IMR-90 (cell line): Measurements from ENCODE around the gene BRI3BP. TPM values are rescaled to one million over a fixed set of nuclear protein-coding genes. Genes with fewer than 3 reads are reported as not detected.

Experiments used
- ATAC-seq: fragments of 200-7000 bp; cut with Tn5 transposase; 2 replicates; pipeline ENCODE4 v1.9.1; 2020; ENCODE audit warnings: low read depth, mild to moderate bottlenecking, moderate library complexity
- BruUV-seq: library from RNA; stranded (reverse); fragments of 400-500 nt; replicated peaks from 2 replicates; lab custom pipeline; 2021; lab: Mats Ljungman, UMichigan
- CTCF ChIA-PET: fragments of 300-600 bp; formaldehyde crosslinking; extraction: SDS; loops from one replicate; lab custom pipeline; 2021; ENCODE audit warnings: antibody characterized with exemption; lab: Yijun Ruan, JAX
- POLR2A ChIA-PET: fragments of 300-600 bp; sonication (Branson Sonifier 250); formaldehyde crosslinking; loops from one replicate; lab custom pipeline; 2022; ENCODE audit warnings: antibody characterized with exemption; ENCODE audit not compliant: unreplicated experiment; lab: Charles Lee
- DNase-seq: peaks from one replicate; pipeline ENCODE4 v3.0.0; 2013
- H2AFZ ChIP-seq: replicated peaks from 2 replicates; pipeline ENCODE3; 2013; ENCODE audit warnings: low read length, mild to moderate bottlenecking; ENCODE audit not compliant: poor library complexity
- H2AK5ac ChIP-seq: 2 replicates; pipeline ENCODE4 v1.6.1; 2013; ENCODE audit warnings: low read depth, low read length, inconsistent platforms
- H2AK9ac ChIP-seq: replicated peaks from 2 replicates; pipeline ENCODE3; 2013; ENCODE audit warnings: mild to moderate bottlenecking, low read depth, low read length, moderate library complexity; ENCODE audit not compliant: poor library complexity
- H2BK120ac ChIP-seq: 2 replicates; pipeline ENCODE4 v1.6.1; 2013; ENCODE audit warnings: low read depth, low read length, inconsistent platforms
- H2BK15ac ChIP-seq: 3 replicates; pipeline ENCODE4 v1.6.1; 2013; ENCODE audit warnings: low read depth, low read length, inconsistent platforms
- H2BK20ac ChIP-seq: 2 replicates; pipeline ENCODE4 v1.6.1; 2013; ENCODE audit warnings: low read depth, mild to moderate bottlenecking, inconsistent platforms, low read length, moderate library complexity
- H2BK5ac ChIP-seq: 2 replicates; pipeline ENCODE4 v1.6.1; 2013; ENCODE audit warnings: mild to moderate bottlenecking, low read depth, low read length, inconsistent platforms; ENCODE audit not compliant: poor library complexity, severe bottlenecking
- H3K14ac ChIP-seq: replicated peaks from 2 replicates; pipeline ENCODE4 v1.6.1; 2013; ENCODE audit warnings: low read depth, low read length, inconsistent platforms
- H3K18ac ChIP-seq: 2 replicates; pipeline ENCODE4 v1.6.1; 2013; ENCODE audit warnings: low read depth, low read length, control low read depth
- H3K23ac ChIP-seq: 2 replicates; pipeline ENCODE4 v1.6.1; 2013; ENCODE audit warnings: low read depth, low read length, inconsistent platforms
- H3K27ac ChIP-seq: 2 replicates; pipeline ENCODE4 v1.5.1; 2013; ENCODE audit warnings: mild to moderate bottlenecking, control low read depth, low read length; ENCODE audit not compliant: insufficient read depth
- H3K27me3 ChIP-seq: 2 replicates; pipeline ENCODE4 v1.6.1; 2013; ENCODE audit warnings: low read length; ENCODE audit not compliant: control insufficient read depth, insufficient read depth
- H3K36me3 ChIP-seq: 2 replicates; pipeline ENCODE4 v1.6.1; 2013; ENCODE audit warnings: low read length, mixed read lengths; ENCODE audit not compliant: control insufficient read depth, insufficient read depth
- H3K4ac ChIP-seq: 2 replicates; pipeline ENCODE4 v1.6.1; 2013; ENCODE audit warnings: low read depth, low read length, inconsistent platforms
- H3K4me1 ChIP-seq: 2 replicates; pipeline ENCODE4 v1.6.1; 2013; ENCODE audit warnings: low read length, mixed read lengths; ENCODE audit not compliant: control insufficient read depth, insufficient read depth
- H3K4me2 ChIP-seq: 2 replicates; pipeline ENCODE4 v1.6.1; 2013; ENCODE audit warnings: low read depth, mild to moderate bottlenecking, control low read depth, low read length, moderate library complexity
- H3K4me3 ChIP-seq: 2 replicates; pipeline ENCODE4 v1.5.1; 2013; ENCODE audit warnings: low read depth, mild to moderate bottlenecking, control low read depth, low read length, moderate library complexity; ENCODE audit not compliant: insufficient read depth
- H3K56ac ChIP-seq: 2 replicates; pipeline ENCODE4 v1.6.1; 2013; ENCODE audit warnings: low read length, inconsistent platforms; ENCODE audit not compliant: insufficient read depth; ENCODE audit errors: extremely low read depth
- H3K79me1 ChIP-seq, 2 experiments: 2 replicates each; pipeline ENCODE4 v1.6.1; 2013; ENCODE audit warnings: low read length in 2 of 2, inconsistent platforms in 1 of 2, low read depth in 1 of 2
- H3K9ac ChIP-seq: 2 replicates; pipeline ENCODE4 v1.6.1; 2013; ENCODE audit warnings: low read depth, low read length, control low read depth
- H3K9me1 ChIP-seq: 2 replicates; pipeline ENCODE4 v1.6.1; 2013; ENCODE audit warnings: low read length, inconsistent platforms; ENCODE audit not compliant: insufficient read depth
- H3K9me3 ChIP-seq: 2 replicates; pipeline ENCODE4 v1.6.1; 2013; ENCODE audit warnings: low read length; ENCODE audit not compliant: control insufficient read depth, insufficient read depth
- H4K20me1 ChIP-seq: 2 replicates; pipeline ENCODE4 v1.6.1; 2013; ENCODE audit warnings: low read length, inconsistent platforms; ENCODE audit not compliant: insufficient read depth
- H4K5ac ChIP-seq: 2 replicates; pipeline ENCODE4 v1.6.1; 2013; ENCODE audit warnings: mild to moderate bottlenecking, low read depth, low read length, control low read depth
- H4K8ac ChIP-seq, 2 experiments: 2 replicates each; pipeline ENCODE4 v1.6.1; 2013; ENCODE audit warnings: low read depth in 2 of 2, low read length in 2 of 2, control low read depth in 1 of 2, inconsistent platforms in 1 of 2
- H4K91ac ChIP-seq: 2 replicates; pipeline ENCODE4 v1.6.1; 2013; ENCODE audit warnings: low read depth, low read length, inconsistent platforms; ENCODE audit not compliant: insufficient read depth
- CEBPB ChIP-seq: IDR thresholded peaks from 2 replicates; pipeline ENCODE4 v1.6.1; 2012; ENCODE audit warnings: low read depth, low read length, improper control_type of control experiment
- FOS ChIP-seq: fragments of 150-350 bp; IDR thresholded peaks from 2 replicates; pipeline ENCODE4 v1.6.1; 2016; ENCODE audit warnings: low read depth, low read length
- POLR2A ChIP-seq: IDR thresholded peaks from 2 replicates; pipeline ENCODE4 v1.6.1; 2012; ENCODE audit warnings: mild to moderate bottlenecking, low read depth, low read length
- SMC3 ChIP-seq: fragments of 150-350 bp; IDR thresholded peaks from 2 replicates; pipeline ENCODE4 v1.6.1; 2016; ENCODE audit warnings: low read depth, mild to moderate bottlenecking, antibody characterized with exemption, low read length, moderate library complexity
- USF2 ChIP-seq: fragments of 150-350 bp; IDR thresholded peaks from 2 replicates; pipeline ENCODE4 v1.6.1; 2017; ENCODE audit warnings: mild to moderate bottlenecking, antibody characterized with exemption, low read length, low read depth
- WGBS, 2 experiments: methylation state at CpG; one replicate each; pipeline versions ENCODE4 v1.1.5 to v1.1.7; 2013; ENCODE audit warnings: missing lambda C conversion rate in 2 of 2; ENCODE audit not compliant: insufficient read length in 1 of 2; ENCODE audit errors: extremely low coverage in 2 of 2; 5-methylcytosine and 5-hydroxymethylcytosine counted together
- dilution Hi-C: fragments of 300-500 bp; cut with HindIII; formaldehyde crosslinking; loops from one replicate; pipeline ENCODE4 v1.14.3; 2018; ENCODE audit warnings: low sequenced_read_pairs; ENCODE audit not compliant: unreplicated experiment
- in situ Hi-C: fragments of 300-500 bp; cut with MboI; formaldehyde crosslinking; loops from 3 replicates; pipeline ENCODE4 v1.14.3; 2019; ENCODE audit warnings: low sequenced_read_pairs, inconsistent platforms, mixed read lengths
- intact Hi-C: fragments of 100-400 bp; cut with micrococcal nuclease; formaldehyde crosslinking; loops from 2 replicates; pipeline ENCODE4 v1.10.0; 2022
- polyA plus RNA-seq, 3 experiments: library from polyadenylated mRNA; depleted of rRNA; stranded (reverse); fragments of >200 nt; gene quantifications; 2 replicates each; pipeline ENCODE4 v1.2.3, GENCODE V29; 2012; ENCODE audit warnings: low replicate concordance in 1 of 3
- total RNA-seq: library from RNA; depleted of rRNA; stranded (reverse); fragments of >200 nt; gene quantifications from 2 replicates; pipeline ENCODE4 v1.2.3, GENCODE V29; 2012

The BRI3BP gene
- total and polyA plus RNA-seq, 2 of the 4 experiments (the other 2 are of a cell fraction), result 2.5 to 2.8 TPM

GRCh38 chr12:124995200-124995961, 1.9 kb downstream of the BRI3BP start (continued):
- TF ChIP-seq FOS, result no peak

- dilution Hi-C loops, result no loop called here
- intact Hi-C loops, result loop anchor here (10.0 kb wide), 1 partner anchor 186 kb away; the partner anchor contains the start of gene TMEM132B
- Histone ChIP-seq H3K56ac (no peak overlapping the region), H3K4me2 (no peak overlapping the region), H3K4me1 (peaks cover 7% of the 10 kb centered on the region), H3K4ac (no peak overlapping the region), H3K9me1 (no peaks in the 10 kb centered on the region), H3K27ac (no peak overlapping the region), H2AFZ (no peak overlapping the region), H2BK15ac (no peak overlapping the region), H4K8ac (no peak overlapping the region), H3K9ac (no peak overlapping the region), H3K36me3 (no peaks in the 10 kb centered on the region), H3K79me1 (peaks cover 11 to 17% of the 10 kb centered on the region in 2 experiments; a peak in 3 of 4 replicates), H4K20me1 (no peaks in the 10 kb centered on the region), H2BK120ac (no peak overlapping the region), H3K9me3 (no peaks in the 10 kb centered on the region), H2AK5ac (no peak overlapping the region), H3K23ac (no peak overlapping the region), H3K18ac (no peak overlapping the region), H4K91ac (no peak overlapping the region), H2BK20ac (no peak overlapping the region), H3K14ac (no peak overlapping the region), H2AK9ac (no peak overlapping the region), H3K4me3 (no peak overlapping the region), H3K27me3 (no peaks in the 10 kb centered on the region), H4K5ac (no peak overlapping the region), H2BK5ac (no peak overlapping the region)
- WGBS, 2 experiments, result 100% methylated on average over 1 of the region's 4 CpGs; no CpG with 5 or more reads in 1 of the 2 experiments
- ChIA-PET POLR2A (no interaction called here), CTCF (no interaction called here)
- DNase-seq, result no peak
- no TSS peak for BruUV-seq
- TF ChIP-seq SMC3, result no peak
- no peak for TF ChIP-seq POLR2A
- no peak for TF ChIP-seq USF2
- no peak for TF ChIP-seq CEBPB
- no peak for ATAC-seq
- in situ Hi-C loops, result no loop called here
These were observed 5.3 kb downstream of the BRI3BP start for GRCh38 chr12:124998705-124999104.
